GM23338 (cell line): ENCODE results near the gene PPFIA2. TPM values are rescaled to one million over a fixed set of nuclear protein-coding genes. Genes with fewer than 3 reads are reported as not detected.

Experiments used
- ATAC-seq: fragments of 200-7000 bp; cut with Tn5 transposase; 3 replicates; pipeline ENCODE4 v1.9.1; 2020
- DNase-seq: peaks from one replicate; pipeline ENCODE4 v3.0.0-alpha.2; 2015; ENCODE audit warnings: low spot score
- H2AFZ ChIP-seq: fragments of 200-600 bp; sonication (generic); 2 replicates; pipeline ENCODE4 v1.8.0; 2016; ENCODE audit warnings: antibody characterized with exemption, mild to moderate bottlenecking, moderate library complexity
- H3F3A ChIP-seq: fragments of 200-600 bp; sonication (generic); replicated peaks from 2 replicates; pipeline ENCODE4 v1.8.0; 2017; ENCODE audit warnings: antibody characterized with exemption, mixed run types, low read depth
- H3K27ac ChIP-seq: fragments of 200-600 bp; sonication (generic); 2 replicates; pipeline ENCODE4 v1.6.1; 2016; ENCODE audit warnings: low read depth
- H3K27me3 ChIP-seq: fragments of 200-600 bp; sonication (generic); 2 replicates; pipeline ENCODE4 v1.8.0; 2016; ENCODE audit warnings: mild to moderate bottlenecking, mixed run types, moderate library complexity; ENCODE audit not compliant: insufficient read depth
- H3K36me3 ChIP-seq: fragments of 200-600 bp; sonication (generic); 2 replicates; pipeline ENCODE4 v1.8.0; 2016; ENCODE audit warnings: mild to moderate bottlenecking; ENCODE audit not compliant: insufficient read depth
- H3K4me1 ChIP-seq: fragments of 200-600 bp; sonication (generic); 2 replicates; pipeline ENCODE4 v1.8.0; 2016; ENCODE audit warnings: mild to moderate bottlenecking, moderate library complexity; ENCODE audit not compliant: insufficient read depth
- H3K4me2 ChIP-seq: fragments of 200-600 bp; sonication (generic); 2 replicates; pipeline ENCODE4 v1.7.1; 2017; ENCODE audit warnings: mixed run types
- H3K4me3 ChIP-seq: fragments of 200-600 bp; sonication (generic); 2 replicates; pipeline ENCODE4 v1.6.1; 2016; ENCODE audit warnings: mixed run types
- H3K79me2 ChIP-seq: fragments of 200-600 bp; sonication (generic); replicated peaks from 2 replicates; pipeline ENCODE4 v1.8.0; 2017; ENCODE audit warnings: mild to moderate bottlenecking; ENCODE audit not compliant: insufficient read depth
- H3K9me2 ChIP-seq: fragments of 200-600 bp; sonication (generic); 2 replicates; pipeline ENCODE4 v1.8.0; 2017; ENCODE audit not compliant: insufficient read depth
- H4K20me1 ChIP-seq: fragments of 200-600 bp; sonication (generic); replicated peaks from 2 replicates; pipeline ENCODE4 v1.8.0; 2017; ENCODE audit warnings: mild to moderate bottlenecking; ENCODE audit not compliant: insufficient read depth
- H3K27ac Mint-ChIP-seq: 2 replicates; pipeline ENCODE4 v1.8.0; 2020; ENCODE audit warnings: inconsistent platforms, mild to moderate bottlenecking, moderate library complexity, mixed read lengths
- H3K27me3 Mint-ChIP-seq: 3 replicates; pipeline ENCODE4 v1.8.0; 2022; ENCODE audit warnings: low read depth, mild to moderate bottlenecking, moderate library complexity, mixed read lengths, inconsistent platforms; ENCODE audit not compliant: insufficient read depth, poor library complexity
- H3K36me3 Mint-ChIP-seq: 3 replicates; pipeline ENCODE4 v1.8.0; 2021; ENCODE audit warnings: low read depth, mild to moderate bottlenecking, inconsistent platforms, moderate library complexity, mixed read lengths
- H3K4me1 Mint-ChIP-seq: 3 replicates; pipeline ENCODE4 v1.8.0; 2020; ENCODE audit warnings: mild to moderate bottlenecking, inconsistent platforms, mixed read lengths
- H3K4me3 Mint-ChIP-seq: 3 replicates; pipeline ENCODE4 v1.8.0; 2021; ENCODE audit warnings: moderate library complexity, mild to moderate bottlenecking, inconsistent platforms, mixed read lengths
- H3K9me3 Mint-ChIP-seq: 3 replicates; pipeline ENCODE4 v1.8.0; 2020; ENCODE audit warnings: moderate library complexity, mild to moderate bottlenecking, inconsistent platforms, mixed read lengths
- CREB1 ChIP-seq: fragments of 250-450 bp; sonication (Bioruptor Pico); IDR thresholded peaks from 2 replicates; pipeline ENCODE4 v1.5.0; 2020; ENCODE audit warnings: low read depth, mild to moderate bottlenecking, moderate library complexity
- CTCF ChIP-seq, 2 experiments: fragments of 200-600 bp in 1 of 2; sonication (generic) in 1 of 2; conservative IDR thresholded peaks; 2 replicates each; pipeline versions ENCODE4 v1.5.1 to v1.6.1; 2016 to 2017; ENCODE audit warnings: antibody characterized with exemption in 2 of 2, low read depth in 2 of 2, mild to moderate bottlenecking in 2 of 2, moderate library complexity in 1 of 2
- ETS1 ChIP-seq: IDR thresholded peaks from 2 replicates; pipeline ENCODE4 v1.6.1; 2016; ENCODE audit warnings: antibody characterized with exemption
- EZH2 ChIP-seq: fragments of 200-600 bp; sonication (generic); IDR thresholded peaks from one replicate; pipeline ENCODE4 v1.8.0; 2017; ENCODE audit warnings: antibody characterized with exemption, mild to moderate bottlenecking, low read depth; ENCODE audit not compliant: unreplicated experiment
- EZH2phosphoT487 ChIP-seq: fragments of 200-600 bp; sonication (generic); IDR thresholded peaks from one replicate; pipeline ENCODE4 v1.8.1; 2018; ENCODE audit warnings: antibody characterized with exemption; ENCODE audit not compliant: unreplicated experiment
- JUNB ChIP-seq: IDR thresholded peaks from one replicate; pipeline ENCODE4 v1.6.1; 2016; ENCODE audit warnings: antibody characterized with exemption; ENCODE audit not compliant: unreplicated experiment
- NANOG ChIP-seq: IDR thresholded peaks from 2 replicates; pipeline ENCODE4 v1.6.1; 2016; ENCODE audit warnings: antibody characterized with exemption, borderline replicate concordance
- REST ChIP-seq: IDR thresholded peaks from one replicate; pipeline ENCODE4 v1.6.1; 2018; ENCODE audit warnings: antibody characterized with exemption; ENCODE audit not compliant: unreplicated experiment
- STAT1 ChIP-seq: IDR thresholded peaks from one replicate; pipeline ENCODE4 v1.6.1; 2016; ENCODE audit warnings: antibody characterized with exemption; ENCODE audit not compliant: unreplicated experiment
- ZNF114 ChIP-seq: fragments of 250-450 bp; sonication (Bioruptor Pico); IDR thresholded peaks from 2 replicates; pipeline ENCODE4 v1.5.0; 2020; ENCODE audit warnings: mild to moderate bottlenecking, moderate library complexity
- ZNF331 ChIP-seq: fragments of 250-450 bp; sonication (Bioruptor Pico); IDR thresholded peaks from 2 replicates; pipeline ENCODE4 v1.5.0; 2020; ENCODE audit warnings: low read depth, mild to moderate bottlenecking, moderate library complexity
- ZNF462 ChIP-seq: fragments of 250-450 bp; sonication (Bioruptor Pico); IDR thresholded peaks from 2 replicates; pipeline ENCODE4 v1.5.0; 2020; ENCODE audit warnings: mild to moderate bottlenecking, moderate library complexity
- polyA plus RNA-seq: library from polyadenylated mRNA; unstranded; fragments of >200 nt; fragmentation: Nextera tagmentation; extraction: Ambion mirVana; gene quantifications from 2 replicates; pipeline ENCODE4 v1.2.1, GENCODE V29; 2016
- total RNA-seq: library from RNA; depleted of rRNA; stranded (reverse); fragments of >200 nt; shearing (Covaris generic); gene quantifications from 2 replicates; pipeline ENCODE4 v1.2.3, GENCODE V29; 2014

Gene PPFIA2
- total and polyA plus RNA-seq, 2 experiments from 2014 or later, result 5.4 to 7.2 TPM

- TF ChIP-seq ZNF462 (CRISPR knock-in tag), result no peak
- no peak for TF ChIP-seq CREB1 (CRISPR knock-in tag)
- no peak for TF ChIP-seq EZH2
- TF ChIP-seq STAT1, result no peak
- no peak for TF ChIP-seq ZNF114 (CRISPR knock-in tag)
- TF ChIP-seq EZH2phosphoT487, result no peak
- TF ChIP-seq ETS1, result no peak
- no peak for TF ChIP-seq NANOG
- TF ChIP-seq ZNF331 (CRISPR knock-in tag), result no peak
Observed at GRCh38 chr12:81723361-81723760, 35.8 kb downstream of the PPFIA2 start (continued).

GRCh38 chr12:81722004-81722403, 37.1 kb downstream of the PPFIA2 start:
- Mint-ChIP-seq H3K36me3 (no peaks in the 10 kb centered on the region), H3K9me3 (no peaks in the 10 kb centered on the region), H3K27me3 (no peaks in the 10 kb centered on the region), H3K4me3 (no peak overlapping the region), H3K4me1 (peaks cover 28% of the 10 kb centered on the region), H3K27ac (0 out of 2 replicates have a peak overlapping the region, but pooled peaks have one; percentile 15)
- Histone ChIP-seq H3K36me3 (no peaks in the 10 kb centered on the region), H3K4me3 (no peak overlapping the region), H3F3A (no peaks in the 10 kb centered on the region), H3K27me3 (no peaks in the 10 kb centered on the region), H3K4me1 (peaks cover 21% of the 10 kb centered on the region), H3K27ac (no peak overlapping the region), H3K4me2 (no peak overlapping the region), H3K9me2 (no peaks in the 10 kb centered on the region), H2AFZ (no peak overlapping the region), H4K20me1 (no peaks in the 10 kb centered on the region), H3K79me2 (no peaks in the 10 kb centered on the region)
- DNase-seq (no peak), ATAC-seq (no peak)
- TF ChIP-seq ZNF114 (CRISPR knock-in tag) (no peak), REST (no peak), STAT1 (no peak), CTCF (conservative IDR thresholded peaks at IDR 0.05; ENCODE audit: low read depth in 2 of 2) (no peak), EZH2 (no peak), JUNB (no peak), CREB1 (CRISPR knock-in tag) (no peak), NANOG (no peak)
